Prostate gland (tissue), 2 donors: Measurements from ENCODE around the gene LIG4.

Experiments used
- POLR2A ChIP-seq: fragments of 450-650 bp; IDR thresholded peaks from one replicate; pipeline ENCODE4 v1.6.1; 2016; ENCODE audit warnings: antibody characterized with exemption, mild to moderate bottlenecking
- TF ChIP-seq, protein P1 (sequence below), 4 experiments: fragments of 200-600 bp in 2 of 4; fragments of 450-650 bp in 2 of 4; sonication (generic) in 2 of 4; IDR thresholded peaks; 1 replicate in 3 of 4; 2 replicates in 1 of 4; pipeline ENCODE4 v1.5.1; 2016 to 2019; ENCODE audit warnings: antibody characterized with exemption in 4 of 4, mild to moderate bottlenecking in 2 of 4, moderate library complexity in 2 of 4

DNA sequence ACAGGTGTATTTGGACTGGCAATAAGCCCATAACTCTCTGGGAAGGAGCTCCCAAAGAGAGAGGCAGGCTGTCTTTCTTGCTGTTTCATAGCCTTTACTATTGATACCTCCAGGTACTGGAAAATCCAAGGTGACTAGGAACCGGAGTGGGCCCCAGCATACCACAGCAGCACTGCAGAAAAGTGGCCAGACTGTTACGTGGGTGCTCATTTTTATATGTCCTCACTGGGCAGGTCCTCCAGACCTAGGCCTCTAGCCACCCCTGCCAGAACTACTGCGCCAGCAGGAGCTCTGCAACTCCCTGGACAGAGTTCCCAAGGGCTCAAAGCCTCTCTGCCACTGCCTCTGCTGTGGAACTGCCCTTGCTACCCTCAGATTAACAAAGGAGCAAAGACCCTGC lies 46.4 kb downstream of the LIG4 start:
- TF ChIP-seq, protein P1, sequence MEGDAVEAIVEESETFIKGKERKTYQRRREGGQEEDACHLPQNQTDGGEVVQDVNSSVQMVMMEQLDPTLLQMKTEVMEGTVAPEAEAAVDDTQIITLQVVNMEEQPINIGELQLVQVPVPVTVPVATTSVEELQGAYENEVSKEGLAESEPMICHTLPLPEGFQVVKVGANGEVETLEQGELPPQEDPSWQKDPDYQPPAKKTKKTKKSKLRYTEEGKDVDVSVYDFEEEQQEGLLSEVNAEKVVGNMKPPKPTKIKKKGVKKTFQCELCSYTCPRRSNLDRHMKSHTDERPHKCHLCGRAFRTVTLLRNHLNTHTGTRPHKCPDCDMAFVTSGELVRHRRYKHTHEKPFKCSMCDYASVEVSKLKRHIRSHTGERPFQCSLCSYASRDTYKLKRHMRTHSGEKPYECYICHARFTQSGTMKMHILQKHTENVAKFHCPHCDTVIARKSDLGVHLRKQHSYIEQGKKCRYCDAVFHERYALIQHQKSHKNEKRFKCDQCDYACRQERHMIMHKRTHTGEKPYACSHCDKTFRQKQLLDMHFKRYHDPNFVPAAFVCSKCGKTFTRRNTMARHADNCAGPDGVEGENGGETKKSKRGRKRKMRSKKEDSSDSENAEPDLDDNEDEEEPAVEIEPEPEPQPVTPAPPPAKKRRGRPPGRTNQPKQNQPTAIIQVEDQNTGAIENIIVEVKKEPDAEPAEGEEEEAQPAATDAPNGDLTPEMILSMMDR (IDR thresholded peaks at IDR 0.05) = no peak
- TF ChIP-seq POLR2A = no peak
